Lung microvascular endothelial cell (primary cell): ENCODE results near the gene GPR151. TPM values are rescaled to one million over a fixed set of nuclear protein-coding genes. Genes with fewer than 3 reads are reported as not detected.
A peak's percentile ranks its signal among the peaks of the same experiment; 100 is the strongest.

Experiments
- DNase-seq, 2 donors: peaks; one replicate each; pipeline versions ENCODE4 v3.0.0 to v3.0.0-alpha.2; 2010; ENCODE audit warnings: low read depth in 2 of 2
- total RNA-seq: library from RNA; depleted of rRNA; stranded (reverse); fragments of >200 nt; gene quantifications from 2 replicates; pipeline ENCODE4 v1.2.1, GENCODE V29; 2014

The GPR151 gene
- total RNA-seq, 1 donor from 2014 or later = not detected

DNA sequence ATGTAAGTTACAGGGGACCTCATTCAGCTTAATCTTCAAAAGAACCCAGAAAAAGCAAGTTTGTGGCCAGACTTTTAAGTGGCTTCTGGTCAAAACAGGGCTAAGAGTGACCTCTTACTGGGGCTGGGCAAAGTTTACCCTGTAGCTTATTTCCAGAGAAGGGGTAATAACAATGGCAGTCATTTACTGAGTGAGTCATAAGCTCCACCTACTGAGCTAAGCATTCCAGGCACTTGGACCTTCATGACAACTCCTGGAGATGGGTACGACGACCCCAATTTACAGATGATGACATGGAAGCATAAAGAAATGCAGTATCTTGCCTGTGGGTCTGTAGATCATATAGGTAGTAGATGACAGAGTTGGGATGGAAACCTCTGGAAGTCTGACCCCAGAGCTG lies 4.7 kb upstream of the GPR151 start:
- DNase-seq = no peak

GRCh38 chr5:146519554-146519953 lies 3.6 kb upstream of the GPR151 start:
- DNase-seq = no peak

GRCh38 chr5:146515473-146516150 lies 378 bp downstream of the GPR151 start:
- no peak for DNase-seq

- no peak for DNase-seq
Measured at GRCh38 chr5:146514575-146514974, 1.4 kb downstream of the GPR151 start.

DNA sequence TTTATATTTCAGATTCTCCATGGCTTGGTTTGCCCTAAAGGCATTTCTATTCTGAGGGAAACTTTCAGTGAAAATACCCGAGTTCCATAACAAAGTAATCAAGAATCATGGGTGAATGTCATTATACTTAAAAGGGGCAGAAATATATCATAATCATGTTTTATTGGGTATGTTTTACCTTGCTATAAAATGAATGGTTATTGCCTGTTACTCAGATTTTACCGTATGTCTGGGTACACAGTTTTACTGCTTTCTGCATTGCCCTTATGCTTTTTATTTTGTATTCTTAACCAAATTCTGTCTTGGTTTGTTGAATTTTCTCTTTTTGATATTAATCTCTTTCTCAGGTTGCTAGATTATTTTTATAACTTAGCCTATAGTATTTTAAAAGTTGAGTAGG lies 2.5 kb downstream of the GPR151 start:
- no peak for DNase-seq

- DNase-seq = no peak
Measured at GRCh38 chr5:146510559-146511125, 5.3 kb downstream of the GPR151 start.

DNA sequence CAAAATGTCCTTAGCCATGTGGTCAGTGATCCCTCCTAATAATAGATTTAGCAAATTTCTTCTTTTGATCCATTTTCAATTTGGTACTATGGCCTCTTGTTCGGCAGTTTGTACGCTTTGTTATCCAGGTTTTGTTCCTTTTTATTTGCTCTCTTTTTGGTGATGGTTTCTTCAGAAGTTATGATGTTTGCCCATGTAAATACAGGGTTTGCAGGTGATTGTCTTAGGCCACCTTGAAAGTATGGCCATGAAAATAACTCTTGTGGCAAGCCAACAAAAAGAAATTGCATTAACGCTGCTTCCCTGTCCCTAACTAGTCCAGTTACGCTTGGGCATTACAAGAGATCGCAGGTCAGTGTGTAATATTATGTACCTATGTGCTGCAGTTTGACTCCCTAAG lies 8.6 kb downstream of the GPR151 start:
- DNase-seq = no peak

- DNase-seq = no peak
Measured at GRCh38 chr5:146499680-146500079, 16.3 kb downstream of the GPR151 start.

GRCh38 chr5:146494656-146495055 lies 21.3 kb downstream of the GPR151 start:
- DNase-seq = peak in 1 of 2 donors; percentile 85

DNA sequence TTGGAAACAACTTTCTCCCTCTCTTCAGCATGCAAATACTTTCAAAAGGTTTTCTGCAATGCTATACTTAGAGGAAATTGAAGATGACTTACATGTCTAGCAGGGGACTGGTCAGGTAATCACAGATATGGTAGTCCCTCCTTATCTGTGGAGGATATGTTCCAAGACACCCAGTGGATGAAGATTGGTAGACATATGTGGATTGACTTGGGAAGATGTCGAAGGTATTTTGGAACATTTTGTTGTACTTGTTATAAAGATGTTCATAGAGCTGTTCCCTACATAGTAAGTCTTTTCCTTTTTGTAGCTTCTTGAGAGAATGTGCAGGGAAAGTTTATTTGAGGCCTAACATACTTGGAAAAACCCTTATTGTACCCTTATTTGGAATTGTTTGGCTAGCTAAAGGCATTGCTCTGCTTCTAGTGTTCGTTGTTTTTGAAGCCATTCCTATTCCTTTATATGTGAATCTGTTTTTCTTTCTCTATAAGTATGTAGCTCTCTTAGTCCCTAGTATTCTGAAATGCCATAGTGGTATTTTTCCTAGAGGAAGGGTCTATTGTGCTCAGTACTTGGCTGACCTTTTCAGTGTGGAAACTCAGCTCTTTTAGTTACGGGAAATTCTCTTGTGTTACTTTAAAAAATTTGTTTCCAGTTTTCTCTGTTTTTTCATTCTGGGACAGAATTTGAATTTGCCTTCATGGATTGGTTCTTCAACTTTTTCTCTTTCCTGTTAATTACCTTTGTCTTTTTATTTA lies 25.7 kb downstream of the GPR151 start:
- DNase-seq = peak in 1 of 2 donors; percentile 86

DNA sequence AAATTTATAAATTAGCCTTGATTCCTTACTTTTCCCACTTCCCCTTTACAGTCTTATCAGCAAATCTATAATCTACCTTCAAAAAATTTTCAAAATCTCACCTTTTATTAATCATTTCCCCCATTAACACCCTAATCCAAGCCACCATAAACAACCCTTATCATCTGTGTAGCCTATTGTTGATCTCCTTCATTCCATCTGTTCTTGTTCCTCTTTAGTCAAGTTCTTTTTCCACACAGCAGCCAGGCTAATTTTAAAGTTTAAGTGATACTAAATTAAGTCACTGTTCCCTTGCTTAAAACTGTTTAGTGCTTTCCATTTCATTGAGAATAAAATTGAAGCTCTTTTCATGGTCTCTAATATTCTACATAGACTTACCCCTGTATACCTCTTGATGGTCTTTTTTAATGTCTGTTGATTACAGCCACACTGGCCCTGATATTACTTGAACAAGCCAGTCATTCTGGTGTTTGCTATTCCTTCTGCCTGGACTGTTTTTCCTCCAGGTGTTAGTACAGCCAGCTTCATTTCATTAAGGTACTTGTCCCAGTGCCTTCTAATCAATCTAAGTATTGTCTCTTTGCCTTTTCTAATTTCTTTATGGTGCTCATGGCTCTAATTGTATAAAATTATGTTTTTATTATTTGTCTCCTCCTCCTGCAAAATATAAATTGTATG lies 31.1 kb downstream of the GPR151 start:
- DNase-seq = no peak

DNA sequence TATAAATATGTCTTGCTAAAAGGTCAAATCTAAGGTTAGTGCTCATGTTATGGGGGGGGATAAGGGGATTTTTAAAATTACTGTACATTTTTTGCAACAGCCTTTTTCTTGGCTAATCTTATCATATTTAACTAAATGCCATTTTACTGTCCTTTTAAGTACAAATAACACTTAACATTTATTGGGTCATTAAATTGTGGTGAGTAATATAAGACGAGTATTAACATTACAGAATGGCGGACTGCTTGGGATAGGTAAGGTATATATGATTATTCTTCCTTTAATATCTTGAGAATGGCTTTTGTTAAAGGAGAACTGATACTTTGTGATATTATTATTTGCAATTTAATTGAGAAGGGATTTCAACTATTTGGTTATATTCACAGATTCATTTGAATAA lies 33.2 kb downstream of the GPR151 start:
- no peak for DNase-seq

GRCh38 chr5:146475906-146476305 lies 40.1 kb downstream of the GPR151 start:
- DNase-seq = peak in 1 of 2 donors; percentile 10

DNA sequence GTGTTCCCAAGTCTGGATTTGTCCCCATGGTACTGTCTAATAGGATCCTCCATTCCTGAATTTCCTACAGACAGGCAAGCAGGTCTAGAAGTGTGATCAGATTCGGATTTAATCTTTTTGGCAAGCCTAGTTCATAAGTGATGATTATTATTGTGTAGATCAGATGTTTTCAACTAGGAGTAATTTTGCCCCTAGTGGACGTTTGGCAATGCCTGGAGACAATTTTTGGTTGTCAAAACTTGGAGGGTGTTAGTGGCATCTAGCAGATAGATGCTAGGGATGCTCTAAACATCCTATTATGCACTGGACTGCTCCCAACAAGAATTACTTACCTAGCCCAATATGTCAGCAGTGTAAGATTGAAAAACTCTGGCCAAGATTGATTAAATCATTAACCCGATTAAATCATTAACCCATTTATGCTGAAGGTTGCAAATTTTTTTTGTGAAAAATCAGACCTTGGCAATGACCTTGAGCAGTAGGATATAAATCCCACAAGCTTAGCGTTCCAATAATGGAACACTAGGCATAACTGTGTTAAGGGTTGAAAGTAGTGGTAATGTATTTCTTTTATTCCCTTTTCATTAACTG lies 40.7 kb downstream of the GPR151 start:
- DNase-seq = peak in 1 of 2 donors; percentile 7

- no peak for DNase-seq
Measured at GRCh38 chr5:146474065-146474464, 41.9 kb downstream of the GPR151 start.

DNA sequence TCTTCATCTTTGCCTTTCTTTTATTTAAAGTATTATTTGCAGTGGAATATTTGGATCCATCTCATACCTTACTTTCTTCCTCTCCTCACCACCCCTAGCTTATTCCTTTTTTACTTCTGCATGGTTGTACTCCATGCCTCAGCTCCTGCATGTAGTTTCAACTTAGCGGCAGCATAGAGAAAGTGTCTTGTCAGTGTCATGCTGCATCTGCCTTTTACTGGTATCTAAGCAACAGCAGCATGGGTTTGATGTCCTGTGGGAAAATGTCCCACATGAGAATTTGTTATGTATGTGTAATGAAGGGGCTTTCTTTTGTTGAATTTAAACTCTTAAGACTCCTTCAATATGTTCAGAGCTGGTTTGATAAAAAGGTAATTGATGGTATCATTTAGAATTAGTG lies 48.2 kb downstream of the GPR151 start:
- no peak for DNase-seq

GRCh38 chr5:146466521-146467349 lies 49.3 kb downstream of the GPR151 start:
- peak; percentile 33 to 65 for DNase-seq

DNA sequence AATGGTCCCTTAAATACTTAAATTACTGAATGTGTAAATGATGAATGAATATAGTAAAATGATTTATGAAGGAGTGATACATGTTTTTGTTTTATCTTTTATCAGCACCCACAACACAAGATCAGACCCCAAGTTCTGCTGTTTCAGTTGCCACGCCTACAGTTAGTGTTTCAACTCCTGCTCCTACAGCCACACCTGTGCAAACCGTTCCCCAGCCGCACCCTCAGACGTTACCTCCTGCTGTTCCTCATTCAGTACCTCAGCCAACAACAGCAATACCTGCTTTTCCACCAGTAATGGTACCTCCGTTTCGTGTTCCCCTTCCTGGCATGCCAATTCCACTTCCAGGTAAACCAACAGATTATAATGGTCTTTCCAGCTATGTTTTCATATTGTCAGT lies 52.5 kb downstream of the GPR151 start:
- DNase-seq = no peak
